Glutamatergic neuron (in vitro differentiated cells): ENCODE data around the gene FITM1. TPM values are rescaled to one million over a fixed set of nuclear protein-coding genes. Genes with fewer than 3 reads are reported as not detected.

Experiments used
- DNase-seq: peaks from one replicate; pipeline ENCODE4 v3.0.0; 2022
- H3K27ac Mint-ChIP-seq: one replicate; pipeline ENCODE4 v1.8.0; 2020; ENCODE audit warnings: mild to moderate bottlenecking, mixed read lengths, inconsistent platforms; ENCODE audit not compliant: unreplicated experiment
- H3K27me3 Mint-ChIP-seq: one replicate; pipeline ENCODE4 v1.8.0; 2020; ENCODE audit warnings: mild to moderate bottlenecking, moderate library complexity, mixed read lengths, inconsistent platforms; ENCODE audit not compliant: unreplicated experiment
- H3K36me3 Mint-ChIP-seq: one replicate; pipeline ENCODE4 v1.8.0; 2020; ENCODE audit warnings: mild to moderate bottlenecking, mixed read lengths, inconsistent platforms; ENCODE audit not compliant: unreplicated experiment
- H3K4me1 Mint-ChIP-seq: one replicate; pipeline ENCODE4 v1.8.0; 2020; ENCODE audit warnings: mild to moderate bottlenecking, low read depth, mixed read lengths, inconsistent platforms; ENCODE audit not compliant: unreplicated experiment
- H3K4me3 Mint-ChIP-seq: one replicate; pipeline ENCODE4 v1.8.0; 2020; ENCODE audit warnings: mild to moderate bottlenecking, mixed read lengths, inconsistent platforms; ENCODE audit not compliant: unreplicated experiment
- H3K9me3 Mint-ChIP-seq: one replicate; pipeline ENCODE4 v1.8.0; 2020; ENCODE audit warnings: mild to moderate bottlenecking, moderate library complexity, mixed read lengths, inconsistent platforms; ENCODE audit not compliant: unreplicated experiment
- total RNA-seq: library from RNA; stranded (reverse); fragmentation: NEBNext Ultra II Directional; extraction: Animal tissue kit (Norgen Biotek cat#: 25700); gene quantifications from one replicate; pipeline ENCODE4 v1.2.1, GENCODE V29; 2021; ENCODE audit not compliant: unreplicated experiment
- TF ChIP-seq, protein P1 (sequence below): fragments of 200-600 bp; sonication (generic); IDR thresholded peaks from one replicate; pipeline ENCODE4 v1.5.0; 2021; ENCODE audit not compliant: partially characterized antibody, unreplicated experiment

FITM1 gene
- total RNA-seq, 1 donor from 2014 or later: 0.66 TPM

DNA sequence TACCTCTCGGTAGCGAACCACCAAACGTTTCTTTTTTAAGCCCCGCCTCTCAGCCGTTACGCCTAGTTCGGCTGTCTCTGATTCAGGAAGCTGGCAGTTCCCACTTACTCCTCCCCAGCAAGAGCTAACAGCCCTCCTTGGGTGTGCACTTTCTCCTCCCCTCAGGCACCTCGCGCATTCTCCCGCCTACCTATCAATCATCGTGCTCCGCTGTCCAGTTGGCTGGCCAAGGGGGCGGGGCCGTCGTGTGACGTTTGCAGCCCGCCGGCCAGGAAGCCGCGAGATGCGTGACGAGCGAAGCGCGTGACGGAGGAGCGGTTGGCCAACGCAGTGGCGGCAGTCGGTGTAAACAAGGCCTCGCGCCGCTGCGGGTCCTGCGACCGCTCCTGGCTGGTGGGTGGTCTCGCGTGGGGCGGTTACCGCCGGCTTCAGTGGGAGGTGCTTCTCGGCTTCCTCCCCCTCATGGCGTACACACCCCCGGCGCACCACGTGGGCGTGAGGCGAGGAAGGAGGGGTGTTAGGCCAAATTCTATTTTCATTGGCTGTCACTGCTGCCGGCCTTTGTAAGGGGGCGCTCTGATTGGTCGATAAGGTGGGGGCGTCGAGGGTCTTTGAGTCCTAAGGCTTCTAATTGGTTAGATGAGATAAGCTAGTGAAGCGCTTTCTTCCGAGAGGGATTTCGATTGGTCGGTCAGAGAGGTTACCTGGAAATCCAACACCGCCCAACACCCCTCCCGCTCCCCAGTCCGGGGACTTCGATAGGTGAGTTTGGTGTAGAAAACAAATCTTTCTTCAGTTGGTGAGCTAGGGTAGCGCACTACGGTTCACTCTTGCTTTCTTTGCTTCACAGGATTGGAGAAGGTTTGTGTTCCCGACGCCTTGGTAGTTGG lies 15.7 kb upstream of the FITM1 start, which contains the start of the genes DCAF11 and NRL:
Gene DCAF11 (plus strand): TSS at position 246 of the 890 bp plus-strand sequence. CDS start 818 bp downstream, outside the sequence.
Gene NRL (minus strand): TSS at position 418 of the 890 bp plus-strand sequence. CDS start 32,101 bp downstream, outside the sequence.
- DNase-seq: peak; percentile 99
- Mint-ChIP-seq H3K36me3 (peaks cover 5% of the 10 kb centered on the region), H3K27me3 (peaks cover 6% of the 10 kb centered on the region), H3K4me1 (peaks cover 10% of the 10 kb centered on the region), H3K4me3 (peak within 1 kb of the TSS; percentile 97), H3K9me3 (peaks cover 11% of the 10 kb centered on the region), H3K27ac (peak within 1 kb of the TSS; percentile 98)
- TF ChIP-seq, protein P1, sequence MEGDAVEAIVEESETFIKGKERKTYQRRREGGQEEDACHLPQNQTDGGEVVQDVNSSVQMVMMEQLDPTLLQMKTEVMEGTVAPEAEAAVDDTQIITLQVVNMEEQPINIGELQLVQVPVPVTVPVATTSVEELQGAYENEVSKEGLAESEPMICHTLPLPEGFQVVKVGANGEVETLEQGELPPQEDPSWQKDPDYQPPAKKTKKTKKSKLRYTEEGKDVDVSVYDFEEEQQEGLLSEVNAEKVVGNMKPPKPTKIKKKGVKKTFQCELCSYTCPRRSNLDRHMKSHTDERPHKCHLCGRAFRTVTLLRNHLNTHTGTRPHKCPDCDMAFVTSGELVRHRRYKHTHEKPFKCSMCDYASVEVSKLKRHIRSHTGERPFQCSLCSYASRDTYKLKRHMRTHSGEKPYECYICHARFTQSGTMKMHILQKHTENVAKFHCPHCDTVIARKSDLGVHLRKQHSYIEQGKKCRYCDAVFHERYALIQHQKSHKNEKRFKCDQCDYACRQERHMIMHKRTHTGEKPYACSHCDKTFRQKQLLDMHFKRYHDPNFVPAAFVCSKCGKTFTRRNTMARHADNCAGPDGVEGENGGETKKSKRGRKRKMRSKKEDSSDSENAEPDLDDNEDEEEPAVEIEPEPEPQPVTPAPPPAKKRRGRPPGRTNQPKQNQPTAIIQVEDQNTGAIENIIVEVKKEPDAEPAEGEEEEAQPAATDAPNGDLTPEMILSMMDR: no peak

DNA sequence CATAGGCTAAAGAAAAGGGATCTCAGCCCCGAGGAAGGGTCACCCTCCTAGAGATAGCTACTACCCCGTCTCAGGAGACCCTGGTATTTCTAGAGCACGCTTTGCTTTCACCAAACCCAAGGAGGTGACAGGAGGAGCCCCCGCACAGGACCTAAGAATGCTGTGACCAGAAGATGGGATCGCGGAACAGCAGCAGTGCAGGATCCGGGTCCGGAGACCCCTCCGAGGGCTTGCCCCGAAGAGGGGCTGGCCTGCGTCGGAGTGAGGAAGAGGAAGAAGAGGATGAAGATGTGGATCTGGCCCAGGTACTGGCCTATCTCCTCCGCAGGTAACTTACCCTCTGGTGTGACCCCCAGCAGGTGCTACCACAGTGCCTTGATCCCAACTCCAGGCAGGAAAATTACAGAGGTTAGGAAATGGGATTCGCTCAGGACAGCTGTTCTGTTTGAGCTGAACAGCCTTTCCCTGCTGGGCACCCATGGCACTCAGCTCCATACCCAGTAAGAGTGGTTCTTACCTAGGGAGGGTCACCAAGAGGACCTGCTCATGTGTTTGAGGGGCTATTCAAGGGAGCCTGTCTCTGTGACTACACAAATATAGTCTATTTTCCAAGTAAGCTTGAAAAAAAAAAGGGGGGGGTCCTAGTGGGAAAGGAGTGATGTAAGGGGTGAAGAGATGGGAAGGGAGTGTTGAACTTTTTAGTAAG lies 14.9 kb upstream of the FITM1 start:
- H3K27me3 Mint-ChIP-seq: peaks cover 6% of the 10 kb centered on the region
- TF ChIP-seq, protein P1: no peak
- DNase-seq: no peak
- peak overlapping the region; percentile 97 for H3K4me3 Mint-ChIP-seq
- peaks cover 11% of the 10 kb centered on the region for H3K9me3 Mint-ChIP-seq
- H3K27ac Mint-ChIP-seq: peak overlapping the region; percentile 98
- H3K4me1 Mint-ChIP-seq: peaks cover 10% of the 10 kb centered on the region
- peaks cover 5% of the 10 kb centered on the region for H3K36me3 Mint-ChIP-seq

DNA sequence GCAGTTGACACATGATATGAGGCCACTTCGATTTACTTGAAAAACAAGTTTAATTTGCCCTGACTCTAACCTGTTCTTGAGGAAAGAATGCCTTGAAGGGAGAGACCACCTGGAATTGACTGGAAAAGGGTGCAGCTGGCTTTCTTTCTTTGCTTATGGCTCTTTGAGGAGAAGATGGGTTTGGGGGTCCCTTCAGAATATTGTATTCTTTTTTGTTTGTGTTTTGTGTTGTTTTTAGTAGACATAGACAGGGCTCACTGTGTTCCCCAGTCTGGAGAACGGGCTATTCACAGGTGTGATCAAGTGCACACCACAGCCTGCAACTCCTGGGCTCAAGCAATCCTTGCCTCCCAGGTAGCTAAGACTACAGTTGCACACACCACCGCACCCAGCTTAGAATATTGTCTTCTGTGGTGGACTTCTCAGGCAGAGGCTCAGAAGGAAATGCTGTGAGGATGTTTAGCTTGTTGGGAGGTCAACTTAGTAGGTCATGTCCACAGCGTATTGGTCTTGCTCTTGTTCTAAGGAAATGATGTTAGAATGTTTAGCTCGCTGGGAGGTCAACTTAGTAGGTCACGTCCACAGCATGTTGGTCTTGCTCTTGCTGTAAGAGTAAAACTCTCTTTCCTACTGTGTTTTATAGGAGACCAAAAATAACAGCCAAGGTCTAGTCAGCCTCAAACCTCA lies 14.2 kb upstream of the FITM1 start:
- Mint-ChIP-seq H3K4me3 (peak overlapping the region; percentile 97), H3K4me1 (peaks cover 10% of the 10 kb centered on the region), H3K27me3 (peaks cover 6% of the 10 kb centered on the region), H3K9me3 (peaks cover 11% of the 10 kb centered on the region), H3K27ac (peak overlapping the region; percentile 12), H3K36me3 (peaks cover 5% of the 10 kb centered on the region)
- no peak for DNase-seq
- TF ChIP-seq, protein P1: no peak

DNA sequence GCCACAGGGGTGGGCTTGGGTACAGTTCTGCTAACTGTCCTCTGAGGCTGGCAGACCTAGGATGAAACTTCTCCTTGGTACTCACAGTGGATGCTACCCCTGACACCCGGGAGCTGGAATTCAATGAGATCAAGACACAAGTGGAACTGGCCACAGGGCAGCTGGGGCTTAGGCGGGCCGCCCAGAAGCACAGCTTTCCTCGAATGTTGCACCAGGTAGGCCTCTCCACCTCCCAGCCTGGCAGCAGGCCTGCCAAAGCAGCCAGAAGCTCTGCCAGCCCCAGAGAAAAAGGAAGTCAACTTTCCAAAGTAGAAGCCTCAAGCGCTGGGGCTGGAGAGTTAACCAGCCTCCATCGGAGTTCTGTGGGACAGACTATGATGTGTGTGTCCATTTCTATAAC lies 13.3 kb upstream of the FITM1 start:
- TF ChIP-seq, protein P1: no peak
- no peak for DNase-seq
- Mint-ChIP-seq H3K4me3 (no peak overlapping the region), H3K27me3 (peaks cover 8% of the 10 kb centered on the region), H3K9me3 (peaks cover 11% of the 10 kb centered on the region), H3K36me3 (peaks cover 5% of the 10 kb centered on the region), H3K4me1 (peaks cover 10% of the 10 kb centered on the region), H3K27ac (no peak overlapping the region)
